Measurements from ENCODE around the gene OLFM2. TPM values are rescaled to one million over a fixed set of nuclear protein-coding genes. Genes with fewer than 3 reads are reported as not detected.
A peak's percentile ranks its signal among the peaks of the same experiment; 100 is the strongest.

The OLFM2 gene
- total RNA-seq, 1 experiment from 2014 or later: 75.6 TPM

DNA sequence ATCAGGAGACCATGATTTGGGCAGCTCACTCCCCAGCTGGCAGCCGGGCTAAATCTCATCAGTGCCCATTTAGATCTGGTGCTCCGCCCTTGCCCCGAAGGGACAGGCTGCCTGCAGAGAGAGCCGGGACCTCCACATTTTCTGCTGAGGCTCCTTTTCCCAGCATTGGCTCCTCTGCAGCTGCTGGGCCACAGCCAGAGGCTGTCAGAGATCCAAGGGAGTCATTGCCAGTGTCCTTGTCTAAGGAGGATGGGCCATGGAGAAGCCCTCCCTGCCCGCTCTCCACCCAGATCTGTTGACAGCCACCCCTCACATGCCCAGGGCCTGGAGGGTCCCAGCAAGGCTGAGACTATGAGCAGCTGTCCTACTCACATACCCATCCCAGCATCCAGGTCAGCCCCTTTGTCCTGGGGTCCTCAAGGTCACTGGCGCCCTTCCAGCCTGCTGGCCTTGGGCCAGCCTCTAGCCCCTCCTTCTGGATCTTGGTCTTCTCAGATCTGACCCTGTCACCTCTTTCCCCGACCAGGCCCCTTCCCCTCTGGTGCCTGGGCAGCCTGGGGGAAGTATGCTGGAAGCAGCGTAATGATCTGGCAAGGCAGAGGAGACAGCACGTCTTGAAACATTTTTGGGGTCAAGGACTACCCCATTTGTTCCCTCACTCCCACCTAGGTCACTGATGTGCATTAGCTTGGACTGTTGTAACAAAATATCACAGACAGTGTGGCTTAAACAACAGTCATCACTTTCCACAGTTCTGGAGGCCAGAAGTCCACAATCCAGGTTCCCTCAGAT is 93.3 kb downstream of the OLFM2 start:
- no peak overlapping the region for H3K9ac ChIP-seq (ENCODE audit: extremely low read depth, insufficient read length, low read length)
- no peak overlapping the region for H4K8ac ChIP-seq (replicated peaks; ENCODE audit: insufficient read length, low read depth, low read length)
- no peak overlapping the region for H2AK5ac ChIP-seq (ENCODE audit: insufficient read length, low read length)
- H3K79me1 ChIP-seq (ENCODE audit: insufficient read depth, low read depth, low read length, poor library complexity, severe bottlenecking): no peaks in the 10 kb centered on the region
- H3K9me3 ChIP-seq (ENCODE audit: control insufficient read depth, low read depth, low read length): no peaks in the 10 kb centered on the region
- H3K27ac ChIP-seq (ENCODE audit: insufficient read length, low read depth, low read length): no peak overlapping the region
- Mint-ChIP-seq H3K4me1 (peaks cover 0 to 9% of the 10 kb centered on the region in 2 experiments; a peak in 3 of 4 replicates), H3K27me3 (ENCODE audit: low read depth) (no peaks in the 10 kb centered on the region), H3K27ac (no peak overlapping the region; a peak in 1 of 7 replicates), H3K9me3 (no peaks in the 10 kb centered on the region), H3K36me3 (ENCODE audit: insufficient read depth in 1 of 3, low read depth in 3 of 3) (peaks cover 30 to 71% (median 54%) of the 10 kb centered on the region in 3 experiments; a peak in 6 of 7 replicates), H3K4me3 (peak overlapping the region in 1 of 2 experiments; percentile 48; a peak in 1 of 5 replicates)
- no peak overlapping the region for H2BK20ac ChIP-seq (ENCODE audit: low read depth, low read length, poor library complexity, severe bottlenecking)
- no peak for DNase-seq
- H3K18ac ChIP-seq (ENCODE audit: insufficient read length, low read depth, low read length): no peak overlapping the region
- no peak overlapping the region for H3K56ac ChIP-seq (ENCODE audit: insufficient read length, low read depth, low read length)
- H3K4ac ChIP-seq (ENCODE audit: low read depth, low read length): no peak overlapping the region
- H3K23ac ChIP-seq (ENCODE audit: insufficient read length, low read depth, low read length): no peak overlapping the region
- no peak overlapping the region for H2BK12ac ChIP-seq (ENCODE audit: insufficient read length, low read depth, low read length)
- TF ChIP-seq CTCF (conservative IDR thresholded peaks at IDR 0.05): no peak
- no peak overlapping the region for H3K4me2 ChIP-seq (ENCODE audit: insufficient read depth, insufficient read length, low read length)
- no peak overlapping the region for H4K5ac ChIP-seq (ENCODE audit: insufficient read length, low read depth, low read length)
- no peaks in the 10 kb centered on the region for H4K20me1 ChIP-seq (ENCODE audit: control insufficient read depth, insufficient read depth, insufficient read length)
- H3K23me2 ChIP-seq (ENCODE audit: insufficient read length, low read depth, low read length, poor library complexity, severe bottlenecking): no peaks in the 10 kb centered on the region
- H3T11ph ChIP-seq (ENCODE audit: low read length): no peak overlapping the region
- no peaks in the 10 kb centered on the region for H3K27me3 ChIP-seq (ENCODE audit: insufficient read depth, low read length)
- H2BK5ac ChIP-seq (ENCODE audit: insufficient read length, low read length): no peak overlapping the region
- no CpG with 5 or more reads among the region's 9 CpGs for WGBS (ENCODE audit: extremely low coverage, insufficient read length, low lambda C conversion rate)
- no peak overlapping the region for H2BK15ac ChIP-seq (ENCODE audit: low read depth, low read length)
- no peaks in the 10 kb centered on the region; the same call in 1 of the 2 replicates for H3K79me2 ChIP-seq (ENCODE audit: insufficient read depth, low read length)
- H2AFZ ChIP-seq (ENCODE audit: low read length): no peak overlapping the region
- no peaks in the 10 kb centered on the region for H3K4me1 ChIP-seq (ENCODE audit: insufficient read depth, low read length)
- H3K14ac ChIP-seq (ENCODE audit: insufficient read depth, low read length): no peak overlapping the region
- no peak overlapping the region for H2BK120ac ChIP-seq (ENCODE audit: low read depth, low read length, poor library complexity, severe bottlenecking)
- no peak overlapping the region for H4K91ac ChIP-seq (ENCODE audit: insufficient read length, low read depth, low read length)
